Gastroesophageal sphincter (tissue), 3 donors: ENCODE results near the gene PTPN14.

Source experiments
- EP300 ChIP-seq: sonication (generic); formaldehyde crosslinking; IDR thresholded peaks from one replicate; pipeline ENCODE4 v1.6.1; 2017; ENCODE audit warnings: antibody characterized with exemption, mild to moderate bottlenecking
- POLR2A ChIP-seq, 2 donors: fragments of 450-650 bp; IDR thresholded peaks; one replicate each; pipeline ENCODE4 v1.6.1; 2017; ENCODE audit warnings: antibody characterized with exemption in 2 of 2, mild to moderate bottlenecking in 2 of 2, moderate library complexity in 1 of 2
- POLR2AphosphoS5 ChIP-seq: sonication (generic); formaldehyde crosslinking; IDR thresholded peaks from one replicate; pipeline ENCODE4 v1.6.1; 2017; ENCODE audit warnings: antibody characterized with exemption
- TF ChIP-seq, protein P1 (sequence below), 4 experiments: fragments of 200-600 bp in 2 of 4; fragments of 450-650 bp in 2 of 4; sonication (generic) in 1 of 4; IDR thresholded peaks; one replicate each; pipeline ENCODE4 v1.5.1; 2017 to 2019; ENCODE audit warnings: antibody characterized with exemption in 4 of 4, mild to moderate bottlenecking in 2 of 4, moderate library complexity in 2 of 4

DNA sequence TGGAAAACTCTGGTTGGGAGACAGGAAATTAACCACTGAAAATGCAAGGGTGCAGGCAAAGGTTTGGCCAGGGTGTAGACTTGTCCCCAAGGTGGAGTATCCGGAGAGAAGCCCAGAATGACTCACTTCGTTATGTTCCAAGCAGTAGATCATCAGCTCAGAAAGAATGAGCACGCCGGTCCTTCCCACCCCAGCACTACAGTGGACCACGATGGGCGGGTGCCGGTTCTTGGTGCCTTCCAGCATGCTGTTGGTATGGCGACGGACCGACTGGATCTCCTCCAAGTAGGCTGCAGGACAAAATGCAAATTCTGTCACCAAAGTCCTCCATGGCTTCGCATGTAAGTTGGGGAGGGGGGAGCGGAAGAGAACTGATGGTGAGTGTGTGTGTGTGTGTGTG is 187.0 kb downstream of the PTPN14 start:
- TF ChIP-seq, protein P1, sequence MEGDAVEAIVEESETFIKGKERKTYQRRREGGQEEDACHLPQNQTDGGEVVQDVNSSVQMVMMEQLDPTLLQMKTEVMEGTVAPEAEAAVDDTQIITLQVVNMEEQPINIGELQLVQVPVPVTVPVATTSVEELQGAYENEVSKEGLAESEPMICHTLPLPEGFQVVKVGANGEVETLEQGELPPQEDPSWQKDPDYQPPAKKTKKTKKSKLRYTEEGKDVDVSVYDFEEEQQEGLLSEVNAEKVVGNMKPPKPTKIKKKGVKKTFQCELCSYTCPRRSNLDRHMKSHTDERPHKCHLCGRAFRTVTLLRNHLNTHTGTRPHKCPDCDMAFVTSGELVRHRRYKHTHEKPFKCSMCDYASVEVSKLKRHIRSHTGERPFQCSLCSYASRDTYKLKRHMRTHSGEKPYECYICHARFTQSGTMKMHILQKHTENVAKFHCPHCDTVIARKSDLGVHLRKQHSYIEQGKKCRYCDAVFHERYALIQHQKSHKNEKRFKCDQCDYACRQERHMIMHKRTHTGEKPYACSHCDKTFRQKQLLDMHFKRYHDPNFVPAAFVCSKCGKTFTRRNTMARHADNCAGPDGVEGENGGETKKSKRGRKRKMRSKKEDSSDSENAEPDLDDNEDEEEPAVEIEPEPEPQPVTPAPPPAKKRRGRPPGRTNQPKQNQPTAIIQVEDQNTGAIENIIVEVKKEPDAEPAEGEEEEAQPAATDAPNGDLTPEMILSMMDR (IDR thresholded peaks at IDR 0.05): no peak
- TF ChIP-seq EP300 (no peak), POLR2AphosphoS5 (no peak), POLR2A (IDR thresholded peaks at IDR 0.05) (no peak)
